ENCODE measurements around the gene ZIK1. TPM values are rescaled to one million over a fixed set of nuclear protein-coding genes. Genes with fewer than 3 reads are reported as not detected.

The ZIK1 gene
- total RNA-seq, 4 donors from 2014 or later = 3.0 to 7.6 (median 5.0) TPM

GRCh38 chr19:57633832-57634131 is 49.8 kb downstream of the ZIK1 start:
- Histone ChIP-seq H3K4me1 (peaks cover 0 to 14% (median 7%) of the 10 kb centered on the region in 4 donors), H3K4me3 (peak overlapping the region; percentile 46 to 94 (median 72)), H3K9me3 (peaks cover 0 to 62% (median 21%) of the 10 kb centered on the region in 4 donors), H3K27me3 (no peaks in the 10 kb centered on the region), H3K36me3 (peaks cover 0 to 75% (median 2%) of the 10 kb centered on the region in 3 donors), H3K27ac (no peak overlapping the region)
- 48 to 56% methylated on average over 6 of the region's 6 CpGs for WGBS, 2 donors
- DNase-seq (ENCODE audit: low spot score in 2 of 2) = no peak
- TF ChIP-seq EP300 (IDR thresholded peaks at IDR 0.05) (no peak), CTCF (IDR thresholded peaks at IDR 0.05) (no peak), POLR2A (IDR thresholded peaks at IDR 0.05) (no peak)

GRCh38 chr19:57637379-57637778 is 53.4 kb downstream of the ZIK1 start:
- peaks cover 11 to 80% (median 40%) of the 10 kb centered on the region in 4 donors for H3K9me3 ChIP-seq
- WGBS, 2 donors = 98 to 99% methylated on average over 4 of the region's 4 CpGs
- no peak overlapping the region for H3K27ac ChIP-seq
- TF ChIP-seq POLR2A (IDR thresholded peaks at IDR 0.05) = no peak
- no peak for TF ChIP-seq CTCF (IDR thresholded peaks at IDR 0.05)
- TF ChIP-seq EP300 (IDR thresholded peaks at IDR 0.05) = no peak
- H3K36me3 ChIP-seq = peaks cover 17 to 95% (median 24%) of the 10 kb centered on the region in 3 donors
- DNase-seq (ENCODE audit: low spot score in 2 of 2) = no peak
- no peaks in the 10 kb centered on the region for H3K27me3 ChIP-seq
- peaks cover 0 to 14% (median 7%) of the 10 kb centered on the region in 4 donors for H3K4me1 ChIP-seq
- H3K4me3 ChIP-seq = no peak overlapping the region

- 93 to 96% methylated on average over 4 of the region's 4 CpGs for WGBS, 2 donors
- H3K9me3 ChIP-seq = peaks cover 14 to 100% (median 53%) of the 10 kb centered on the region in 4 donors
- no peak for DNase-seq (ENCODE audit: low spot score in 2 of 2)
- no peak overlapping the region for H3K4me3 ChIP-seq
- peaks cover 14 to 82% (median 24%) of the 10 kb centered on the region in 3 donors for H3K36me3 ChIP-seq
- H3K27ac ChIP-seq = no peak overlapping the region
- H3K4me1 ChIP-seq = no peaks in the 10 kb centered on the region
- TF ChIP-seq CTCF (IDR thresholded peaks at IDR 0.05) = no peak
- no peak for TF ChIP-seq POLR2A (IDR thresholded peaks at IDR 0.05)
- TF ChIP-seq EP300 (IDR thresholded peaks at IDR 0.05) = no peak
- no peaks in the 10 kb centered on the region for H3K27me3 ChIP-seq
Observed at GRCh38 chr19:57641715-57642234, 57.8 kb downstream of the ZIK1 start.

- DNase-seq (ENCODE audit: low spot score in 2 of 2) = no peak
- Histone ChIP-seq H3K27me3 (no peaks in the 10 kb centered on the region), H3K27ac (no peak overlapping the region), H3K36me3 (peaks cover 14 to 74% (median 24%) of the 10 kb centered on the region in 3 donors), H3K4me3 (no peak overlapping the region), H3K9me3 (peaks cover 14 to 100% (median 49%) of the 10 kb centered on the region in 4 donors), H3K4me1 (no peaks in the 10 kb centered on the region)
- WGBS, 2 donors = 80 to 96% methylated on average over 4 of the region's 4 CpGs
- no peak for TF ChIP-seq POLR2A (IDR thresholded peaks at IDR 0.05)
- TF ChIP-seq EP300 (IDR thresholded peaks at IDR 0.05) = no peak
- TF ChIP-seq CTCF (IDR thresholded peaks at IDR 0.05) = no peak
Observed at GRCh38 chr19:57642396-57643046, 58.6 kb downstream of the ZIK1 start.

Other genes with a start within 250 kb of the ZIK1 start
- 1 to 10 TPM; 5.1 to 7.6 (median 6.0) TPM for gene ZNF304, start 232.9 kb upstream of the ZIK1 start, total RNA-seq
- gene TRAPPC2B, start 220.6 kb upstream of the ZIK1 start, total RNA-seq = 10 to 100 TPM in 3 of 4 donors, 1 to 10 TPM in 1; 4.8 to 20.6 (median 18.8) TPM
- gene ZNF547, start 220.6 kb upstream of the ZIK1 start, total RNA-seq = 1 to 10 TPM in 2 of 4 donors, under 1 TPM in 2; 0.78 to 1.8 (median 1.1) TPM
- 10 to 100 TPM; 19.8 to 40.0 (median 31.2) TPM for gene ZNF548, start 194.3 kb upstream of the ZIK1 start, total RNA-seq
- 10 to 100 TPM in 3 of 4 donors, 1 to 10 TPM in 1; 9.4 to 27.3 (median 14.9) TPM for gene ZNF17, start 173.0 kb upstream of the ZIK1 start, total RNA-seq
- gene ZNF749, start 148.8 kb upstream of the ZIK1 start, total RNA-seq = 1 to 10 TPM; 3.1 to 7.8 (median 4.5) TPM
- 1 to 10 TPM in 3 of 4 donors, under 1 TPM in 1; 0.60 to 2.6 (median 1.2) TPM for gene VN1R1, start 127.0 kb upstream of the ZIK1 start, total RNA-seq
- 10 to 100 TPM in 3 of 4 donors, 1 to 10 TPM in 1; 9.3 to 19.2 (median 13.6) TPM for gene ZNF772, start 106.6 kb upstream of the ZIK1 start, total RNA-seq
- 10 to 100 TPM; 10.5 to 42.6 (median 16.2) TPM for gene ZNF419, start 96.4 kb upstream of the ZIK1 start, total RNA-seq
- 10 to 100 TPM in 3 of 4 donors, 1 to 10 TPM in 1; 2.6 to 31.8 (median 16.0) TPM for gene ZNF773, start 84.2 kb upstream of the ZIK1 start, total RNA-seq
- gene ZNF549, start 56.8 kb upstream of the ZIK1 start, total RNA-seq = 1 to 10 TPM; 4.9 to 5.7 (median 5.0) TPM
- gene ZNF550, start 24.3 kb upstream of the ZIK1 start, total RNA-seq = 10 to 100 TPM in 1 of 4 donors, 1 to 10 TPM in 3; 6.6 to 11.0 (median 8.0) TPM
- 1 to 10 TPM; 2.4 to 6.0 (median 2.6) TPM for gene ZNF416, start 5.2 kb upstream of the ZIK1 start, total RNA-seq
- gene ZNF530, start 15.7 kb downstream of the ZIK1 start, total RNA-seq = 1 to 10 TPM; 1.3 to 9.6 (median 3.0) TPM
- 10 to 100 TPM; 15.0 to 43.7 (median 25.4) TPM for gene ZNF134, start 30.1 kb downstream of the ZIK1 start, total RNA-seq
- 10 to 100 TPM in 3 of 4 donors, 1 to 10 TPM in 1; 5.9 to 18.6 (median 14.0) TPM for gene ZNF211, start 49.0 kb downstream of the ZIK1 start, total RNA-seq
- gene ZSCAN4, start 84.8 kb downstream of the ZIK1 start, total RNA-seq = not detected
- 10 to 100 TPM in 1 of 4 donors, 1 to 10 TPM in 3; 3.6 to 12.9 (median 7.2) TPM for gene ZNF551, start 97.8 kb downstream of the ZIK1 start, total RNA-seq
- 1 to 10 TPM in 2 of 4 donors, under 1 TPM in 2; 0.21 to 2.0 (median 0.71) TPM for gene ZNF154, start 125.1 kb downstream of the ZIK1 start, total RNA-seq
- gene ZNF671, start 143.5 kb downstream of the ZIK1 start, total RNA-seq = 1 to 10 TPM; 1.5 to 3.1 (median 2.5) TPM
- 10 to 100 TPM; 10.8 to 18.4 (median 12.6) TPM for gene ZNF776, start 162.7 kb downstream of the ZIK1 start, total RNA-seq
- gene ZNF586, start 185.5 kb downstream of the ZIK1 start, total RNA-seq = 10 to 100 TPM in 3 of 4 donors, 1 to 10 TPM in 1; 7.9 to 18.8 (median 13.4) TPM
- gene ZNF552, start 230.8 kb downstream of the ZIK1 start, total RNA-seq = 10 to 100 TPM in 2 of 4 donors, 1 to 10 TPM in 2; 4.2 to 19.5 (median 10.5) TPM
- 10 to 100 TPM in 2 of 4 donors, 1 to 10 TPM in 2; 8.5 to 14.9 (median 10.1) TPM for gene ZNF587B, start 246.2 kb downstream of the ZIK1 start, total RNA-seq